HepG2 (cell line): ENCODE data around the gene SLC9A8. TPM values are rescaled to one million over a fixed set of nuclear protein-coding genes. Genes with fewer than 3 reads are reported as not detected.

Experiments used
- DNMT3B ChIP-seq: conservative IDR thresholded peaks from 2 replicates; pipeline ENCODE4 v1.6.1; 2016; ENCODE audit warnings: missing biosample characterization, control low read depth
- FOXK1 ChIP-seq: sonication (generic); formaldehyde crosslinking; IDR thresholded peaks from 2 replicates; pipeline ENCODE4 v1.4.0; 2020; ENCODE audit warnings: low read depth, missing genetic modification reagents, borderline replicate concordance
- HOXA3 ChIP-seq: sonication (generic); formaldehyde crosslinking; IDR thresholded peaks from 2 replicates; pipeline ENCODE4 v1.5.0; 2020; ENCODE audit warnings: missing genetic modification reagents
- HOXA5 ChIP-seq: sonication (generic); formaldehyde crosslinking; IDR thresholded peaks from 2 replicates; pipeline ENCODE4 v1.4.0; 2020; ENCODE audit warnings: missing genetic modification reagents
- IKZF1 ChIP-seq: fragments of 450-650 bp; IDR thresholded peaks from 2 replicates; pipeline ENCODE4 v1.7.1; 2016
- KDM2A ChIP-seq: sonication (generic); formaldehyde crosslinking; IDR thresholded peaks from 2 replicates; pipeline ENCODE4 v1.4.0; 2020; ENCODE audit warnings: low read depth, missing genetic modification reagents, borderline replicate concordance
- NFIB ChIP-seq: sonication (generic); formaldehyde crosslinking; IDR thresholded peaks from 2 replicates; pipeline ENCODE4 v1.9.0; 2021; ENCODE audit warnings: missing genetic modification reagents, mild to moderate bottlenecking, borderline replicate concordance
- RFX5 ChIP-seq: IDR thresholded peaks from 2 replicates; pipeline ENCODE4 v1.6.1; 2011; ENCODE audit warnings: low read depth, low read length, improper control_type of control experiment
- RFXANK ChIP-seq: IDR thresholded peaks from 2 replicates; pipeline ENCODE4 v1.6.1; 2016
- STAT5B ChIP-seq: sonication (generic); formaldehyde crosslinking; IDR thresholded peaks from 2 replicates; pipeline ENCODE4 v1.4.0; 2020; ENCODE audit warnings: missing genetic modification reagents
- ZNF646 ChIP-seq: sonication (generic); formaldehyde crosslinking; IDR thresholded peaks from 2 replicates; pipeline ENCODE4 v1.9.0; 2021; ENCODE audit warnings: mild to moderate bottlenecking, missing genetic modification reagents
- ZNF850 ChIP-seq: sonication (generic); formaldehyde crosslinking; conservative IDR thresholded peaks from 2 replicates; pipeline ENCODE4 v1.9.0; 2021; ENCODE audit warnings: mild to moderate bottlenecking, missing genetic modification reagents
- polyA plus RNA-seq, 8 experiments: library from polyadenylated mRNA; depleted of rRNA in 3 of 8; stranded (reverse) in 7 of 8; unstranded in 1 of 8; fragments of >200 nt; fragmentation: Illumina TruSeq in 4 of 8; extraction: Trizol in 4 of 8; gene quantifications; 2 replicates each; pipeline versions ENCODE4 v1.2.1 to v1.2.3, GENCODE V29; 2011 to 2016; ENCODE audit warnings: low read depth in 4 of 8, missing spikeins in 1 of 8, mixed read lengths in 1 of 8; ENCODE audit not compliant: insufficient read depth in 1 of 8
- total RNA-seq, 5 experiments: library from RNA; depleted of rRNA; stranded (reverse); fragments of >200 nt; fragmentation: Illumina TruSeq; extraction: Trizol; gene quantifications; 2 replicates each; pipeline ENCODE4 v1.2.3, GENCODE V29; 2016; ENCODE audit warnings: low read depth in 1 of 5
- TF ChIP-seq, protein P1 (sequence below): sonication (generic); formaldehyde crosslinking; IDR thresholded peaks from 2 replicates; pipeline ENCODE4 v1.4.0; 2020; ENCODE audit warnings: missing genetic modification reagents
- TF ChIP-seq, protein P2 (sequence below): sonication (generic); formaldehyde crosslinking; conservative IDR thresholded peaks from 2 replicates; pipeline ENCODE4 v1.8.0; 2022; ENCODE audit warnings: low read depth, missing genetic modification reagents
- TF ChIP-seq, protein P3 (sequence below): sonication (generic); formaldehyde crosslinking; IDR thresholded peaks from 2 replicates; pipeline ENCODE4 v1.5.1; 2020; ENCODE audit warnings: mild to moderate bottlenecking, missing genetic modification reagents, borderline replicate concordance

The SLC9A8 gene
- total and polyA plus RNA-seq, 2 of the 13 experiments (the other 11 are each of a cell fraction or from before 2014, with no cell fraction given) = 4.1 to 7.4 TPM

DNA sequence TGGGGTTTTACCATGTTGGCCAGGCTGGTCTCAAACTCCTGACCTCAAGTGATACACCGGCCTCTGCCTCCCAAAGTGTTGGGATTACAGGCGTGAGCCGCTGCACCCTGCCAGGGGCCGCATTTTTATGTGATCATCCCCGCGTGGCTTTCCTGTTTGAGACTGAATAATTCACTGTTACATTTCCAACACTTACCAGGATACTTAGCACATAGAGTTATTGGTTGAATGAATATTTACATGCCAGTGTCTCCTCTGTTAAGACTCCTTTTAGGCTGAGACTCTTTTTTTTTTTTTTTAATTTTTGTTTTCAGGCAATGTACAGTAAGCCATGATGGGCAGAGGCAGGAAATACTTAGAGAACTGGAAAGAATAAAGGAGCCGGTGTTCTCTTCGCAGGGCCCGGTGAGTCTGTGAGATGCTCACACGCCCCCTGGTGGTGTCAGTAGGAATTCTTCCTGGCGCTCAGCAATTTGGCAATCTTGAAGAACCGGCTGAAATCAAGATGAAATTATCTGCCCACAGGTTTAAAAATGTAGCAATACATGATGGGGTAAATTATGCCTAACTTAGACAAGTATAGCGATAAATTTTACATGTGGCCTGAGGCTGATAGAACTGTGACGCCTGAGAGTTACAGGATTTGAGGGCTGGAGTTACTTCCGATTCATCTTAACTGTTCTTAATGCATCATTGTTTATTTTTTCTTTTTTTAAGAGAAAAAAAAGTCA is 115.9 kb downstream of the SLC9A8 start (continued):
- TF ChIP-seq, protein P1, sequence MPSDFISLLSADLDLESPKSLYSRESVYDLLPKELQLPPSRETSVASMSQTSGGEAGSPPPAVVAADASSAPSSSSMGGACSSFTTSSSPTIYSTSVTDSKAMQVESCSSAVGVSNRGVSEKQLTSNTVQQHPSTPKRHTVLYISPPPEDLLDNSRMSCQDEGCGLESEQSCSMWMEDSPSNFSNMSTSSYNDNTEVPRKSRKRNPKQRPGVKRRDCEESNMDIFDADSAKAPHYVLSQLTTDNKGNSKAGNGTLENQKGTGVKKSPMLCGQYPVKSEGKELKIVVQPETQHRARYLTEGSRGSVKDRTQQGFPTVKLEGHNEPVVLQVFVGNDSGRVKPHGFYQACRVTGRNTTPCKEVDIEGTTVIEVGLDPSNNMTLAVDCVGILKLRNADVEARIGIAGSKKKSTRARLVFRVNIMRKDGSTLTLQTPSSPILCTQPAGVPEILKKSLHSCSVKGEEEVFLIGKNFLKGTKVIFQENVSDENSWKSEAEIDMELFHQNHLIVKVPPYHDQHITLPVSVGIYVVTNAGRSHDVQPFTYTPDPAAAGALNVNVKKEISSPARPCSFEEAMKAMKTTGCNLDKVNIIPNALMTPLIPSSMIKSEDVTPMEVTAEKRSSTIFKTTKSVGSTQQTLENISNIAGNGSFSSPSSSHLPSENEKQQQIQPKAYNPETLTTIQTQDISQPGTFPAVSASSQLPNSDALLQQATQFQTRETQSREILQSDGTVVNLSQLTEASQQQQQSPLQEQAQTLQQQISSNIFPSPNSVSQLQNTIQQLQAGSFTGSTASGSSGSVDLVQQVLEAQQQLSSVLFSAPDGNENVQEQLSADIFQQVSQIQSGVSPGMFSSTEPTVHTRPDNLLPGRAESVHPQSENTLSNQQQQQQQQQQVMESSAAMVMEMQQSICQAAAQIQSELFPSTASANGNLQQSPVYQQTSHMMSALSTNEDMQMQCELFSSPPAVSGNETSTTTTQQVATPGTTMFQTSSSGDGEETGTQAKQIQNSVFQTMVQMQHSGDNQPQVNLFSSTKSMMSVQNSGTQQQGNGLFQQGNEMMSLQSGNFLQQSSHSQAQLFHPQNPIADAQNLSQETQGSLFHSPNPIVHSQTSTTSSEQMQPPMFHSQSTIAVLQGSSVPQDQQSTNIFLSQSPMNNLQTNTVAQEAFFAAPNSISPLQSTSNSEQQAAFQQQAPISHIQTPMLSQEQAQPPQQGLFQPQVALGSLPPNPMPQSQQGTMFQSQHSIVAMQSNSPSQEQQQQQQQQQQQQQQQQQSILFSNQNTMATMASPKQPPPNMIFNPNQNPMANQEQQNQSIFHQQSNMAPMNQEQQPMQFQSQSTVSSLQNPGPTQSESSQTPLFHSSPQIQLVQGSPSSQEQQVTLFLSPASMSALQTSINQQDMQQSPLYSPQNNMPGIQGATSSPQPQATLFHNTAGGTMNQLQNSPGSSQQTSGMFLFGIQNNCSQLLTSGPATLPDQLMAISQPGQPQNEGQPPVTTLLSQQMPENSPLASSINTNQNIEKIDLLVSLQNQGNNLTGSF (CRISPR knock-in tag) = no peak
- TF ChIP-seq STAT5B (CRISPR knock-in tag) (no peak), ZNF850 (CRISPR knock-in tag) (no peak), ZNF646 (CRISPR knock-in tag) (no peak), IKZF1 (no peak), HOXA3 (CRISPR knock-in tag) (no peak), FOXK1 (CRISPR knock-in tag) (peak; percentile 48; the same call in 1 of the 2 replicates), RFX5 (no peak), RFXANK (CRISPR knock-in tag) (no peak), NFIB (no peak), KDM2A (CRISPR knock-in tag) (peak; percentile 64; the same call in 1 of the 2 replicates), HOXA5 (CRISPR knock-in tag) (no peak; the same call in 1 of the 2 replicates), DNMT3B (0 out of 2 replicates have a peak, but pooled peaks have one; percentile 55)
- TF ChIP-seq, protein P2, sequence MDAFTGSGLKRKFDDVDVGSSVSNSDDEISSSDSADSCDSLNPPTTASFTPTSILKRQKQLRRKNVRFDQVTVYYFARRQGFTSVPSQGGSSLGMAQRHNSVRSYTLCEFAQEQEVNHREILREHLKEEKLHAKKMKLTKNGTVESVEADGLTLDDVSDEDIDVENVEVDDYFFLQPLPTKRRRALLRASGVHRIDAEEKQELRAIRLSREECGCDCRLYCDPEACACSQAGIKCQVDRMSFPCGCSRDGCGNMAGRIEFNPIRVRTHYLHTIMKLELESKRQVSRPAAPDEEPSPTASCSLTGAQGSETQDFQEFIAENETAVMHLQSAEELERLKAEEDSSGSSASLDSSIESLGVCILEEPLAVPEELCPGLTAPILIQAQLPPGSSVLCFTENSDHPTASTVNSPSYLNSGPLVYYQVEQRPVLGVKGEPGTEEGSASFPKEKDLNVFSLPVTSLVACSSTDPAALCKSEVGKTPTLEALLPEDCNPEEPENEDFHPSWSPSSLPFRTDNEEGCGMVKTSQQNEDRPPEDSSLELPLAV (CRISPR knock-in tag) = no peak
- TF ChIP-seq, protein P3, sequence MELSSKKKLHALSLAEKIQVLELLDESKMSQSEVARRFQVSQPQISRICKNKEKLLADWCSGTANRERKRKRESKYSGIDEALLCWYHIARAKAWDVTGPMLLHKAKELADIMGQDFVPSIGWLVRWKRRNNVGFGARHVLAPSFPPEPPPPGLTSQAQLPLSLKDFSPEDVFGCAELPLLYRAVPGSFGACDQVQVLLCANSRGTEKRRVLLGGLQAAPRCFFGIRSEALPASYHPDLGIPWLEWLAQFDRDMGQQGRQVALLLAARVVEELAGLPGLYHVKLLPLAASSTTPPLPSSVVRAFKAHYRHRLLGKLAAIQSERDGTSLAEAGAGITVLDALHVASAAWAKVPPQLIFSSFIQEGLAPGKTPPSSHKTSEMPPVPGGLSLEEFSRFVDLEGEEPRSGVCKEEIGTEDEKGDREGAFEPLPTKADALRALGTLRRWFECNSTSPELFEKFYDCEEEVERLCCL (CRISPR knock-in tag) = no peak
